GM21528 (cell line): Measurements from ENCODE around the gene OR51F1.
"Not testable (repeated sequence)": the region's sequence is repeated elsewhere in the genome, so short reads cannot be mapped to it uniquely, and the experiment has no call there.

Experiments
- ATAC-seq: cut with Tn5 transposase; IDR thresholded peaks from one replicate; pipeline ENCODE4 v1.9.1; 2021; ENCODE audit warnings: mild to moderate bottlenecking, moderate library complexity; ENCODE audit not compliant: unreplicated experiment, low FRiP score

Gene OR51F1

DNA sequence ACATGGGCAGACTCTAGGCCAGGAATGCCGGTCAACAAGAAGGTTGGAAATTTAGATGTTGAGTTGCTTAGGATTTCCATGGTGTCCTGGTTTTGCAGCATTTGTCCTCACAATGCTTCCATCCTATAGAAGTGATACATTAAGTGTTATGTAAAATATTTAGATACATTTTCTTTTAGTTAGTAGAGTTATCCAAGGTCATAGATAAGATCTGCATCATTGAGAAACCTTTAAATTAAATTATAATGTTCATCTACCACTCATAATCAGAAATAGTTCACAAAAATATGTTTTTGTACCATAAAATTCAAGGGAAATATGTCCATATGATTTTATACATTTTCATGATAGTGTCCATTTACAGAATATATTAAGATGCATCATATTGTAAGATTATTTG lies at the start of gene OR51F1:
OR51F1 (minus strand) TSS at position 101 of the 400 bp plus-strand sequence; CDS start at position 101, 0 bp downstream.
- ATAC-seq: no peak

- no peak for ATAC-seq
These were observed 39.5 kb upstream of the OR51F1 start for GRCh38 chr11:4809246-4809645.

- ATAC-seq: no peak
These were observed 38.7 kb upstream of the OR51F1 start for GRCh38 chr11:4808476-4808875.

GRCh38 chr11:4804280-4804679 lies 34.5 kb upstream of the OR51F1 start, which contains the start of gene OR52R1:
TSS of gene OR52R1 (minus strand) at chr11:4804380. CDS start at chr11:4804380, 0 bp downstream.
- no peak for ATAC-seq

- not testable (repeated sequence) for ATAC-seq
These were observed 31.6 kb upstream of the OR51F1 start for GRCh38 chr11:4801316-4801715.

- no peak for ATAC-seq
These were observed 28.9 kb upstream of the OR51F1 start for GRCh38 chr11:4798427-4799183.

- ATAC-seq: no peak
These were observed 27.5 kb upstream of the OR51F1 start for GRCh38 chr11:4797206-4797605.

DNA sequence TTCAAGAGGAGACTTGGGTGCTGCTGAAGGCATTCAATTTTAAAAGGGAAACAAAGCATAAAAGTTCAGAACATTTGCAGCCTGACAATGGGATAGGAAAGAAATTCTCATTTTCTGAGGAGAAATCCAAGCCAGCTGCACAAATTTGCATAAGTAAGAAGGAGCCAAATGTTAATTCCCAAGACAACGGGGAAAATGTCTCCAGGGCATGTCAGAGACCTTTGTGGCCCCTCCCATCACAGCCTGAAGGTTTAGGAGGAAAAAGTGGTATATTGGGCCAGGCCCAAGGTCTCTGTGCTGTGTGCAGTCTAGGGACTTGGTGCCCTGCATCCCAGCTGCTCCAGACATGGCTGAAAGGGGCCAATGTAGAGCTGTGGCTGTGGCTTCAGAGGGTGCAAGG lies 12.7 kb upstream of the OR51F1 start:
- ATAC-seq: no peak

DNA sequence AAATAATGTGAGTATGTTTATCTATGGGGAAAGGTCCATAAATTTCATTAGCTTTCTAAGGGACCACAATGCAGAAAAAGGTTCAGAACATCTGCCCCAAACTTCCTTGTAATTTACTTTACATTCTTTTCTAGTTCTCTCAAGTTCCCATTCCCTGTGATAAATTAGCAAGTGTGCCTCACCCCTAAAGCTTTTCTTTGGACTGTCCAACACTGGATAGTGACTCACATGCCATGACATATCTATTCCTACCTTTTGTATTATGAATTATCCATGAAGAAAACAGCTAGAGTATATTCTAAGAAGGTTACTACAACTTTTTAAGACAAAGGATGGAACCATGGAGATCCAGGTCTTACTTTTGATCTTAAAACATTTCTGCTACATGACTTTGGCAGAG lies 1.6 kb downstream of the OR51F1 start:
- ATAC-seq: no peak

- no peak for ATAC-seq
These were observed 3.2 kb downstream of the OR51F1 start for GRCh38 chr11:4766420-4767043.

DNA sequence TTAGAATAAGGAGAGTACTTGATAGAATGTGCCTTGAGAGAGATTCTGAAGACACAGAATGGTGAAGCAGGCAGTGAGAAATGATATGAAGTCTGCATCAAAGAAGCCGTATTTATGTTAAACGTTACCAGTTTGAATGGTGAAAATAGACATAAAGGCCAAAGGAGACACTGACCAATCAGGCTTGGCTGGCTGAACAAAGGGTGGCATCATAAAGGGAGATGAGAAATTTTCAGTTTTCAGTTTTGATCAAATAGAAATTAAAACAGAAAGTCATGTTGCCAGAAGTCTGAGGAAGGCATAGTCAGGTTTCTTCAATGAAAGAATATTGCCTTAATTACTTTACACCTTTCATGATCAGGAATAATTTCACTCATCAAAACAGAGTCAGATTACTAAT lies 6.6 kb downstream of the OR51F1 start:
- no peak for ATAC-seq

DNA sequence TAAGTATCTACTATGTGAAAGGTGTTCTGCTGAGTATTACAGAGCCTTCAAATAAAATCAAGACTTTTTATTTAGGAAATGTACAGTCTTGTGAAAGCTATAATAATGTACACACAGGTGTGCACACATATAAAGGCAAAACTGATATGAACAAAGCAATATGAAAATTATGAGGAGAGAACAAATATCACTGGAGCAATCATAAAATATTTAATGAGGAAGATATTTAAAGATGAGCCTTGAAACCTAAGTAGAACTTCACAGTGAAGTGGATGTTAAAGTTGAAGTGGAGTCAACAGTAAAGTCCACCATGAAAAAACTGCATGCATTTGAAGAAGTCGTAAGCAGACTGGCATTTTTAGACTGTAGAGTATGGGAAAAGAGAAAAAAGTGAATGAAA lies 18.5 kb downstream of the OR51F1 start:
- ATAC-seq: no peak

DNA sequence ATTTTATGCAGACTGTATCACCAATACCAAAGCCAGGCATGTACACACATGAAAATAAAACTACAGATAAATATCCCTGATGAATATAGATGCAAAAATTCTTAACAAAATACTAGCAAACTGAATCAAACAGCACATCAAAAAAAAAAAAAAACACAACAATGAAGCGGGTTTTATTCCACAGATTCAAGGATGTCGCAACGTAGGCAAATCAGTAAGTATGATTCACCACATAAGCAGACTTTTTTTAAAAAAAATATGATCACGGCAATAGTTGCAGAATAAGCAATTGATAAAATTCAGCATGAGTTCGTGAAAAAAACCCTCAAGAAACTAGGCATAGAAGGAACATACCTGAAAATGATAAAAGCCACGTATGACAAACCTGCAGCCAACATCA lies 21.3 kb downstream of the OR51F1 start:
- no peak for ATAC-seq

GRCh38 chr11:4740735-4741134 lies 29.0 kb downstream of the OR51F1 start:
- ATAC-seq: no peak

GRCh38 chr11:4727171-4727570 lies 42.6 kb downstream of the OR51F1 start:
- ATAC-seq: no peak

DNA sequence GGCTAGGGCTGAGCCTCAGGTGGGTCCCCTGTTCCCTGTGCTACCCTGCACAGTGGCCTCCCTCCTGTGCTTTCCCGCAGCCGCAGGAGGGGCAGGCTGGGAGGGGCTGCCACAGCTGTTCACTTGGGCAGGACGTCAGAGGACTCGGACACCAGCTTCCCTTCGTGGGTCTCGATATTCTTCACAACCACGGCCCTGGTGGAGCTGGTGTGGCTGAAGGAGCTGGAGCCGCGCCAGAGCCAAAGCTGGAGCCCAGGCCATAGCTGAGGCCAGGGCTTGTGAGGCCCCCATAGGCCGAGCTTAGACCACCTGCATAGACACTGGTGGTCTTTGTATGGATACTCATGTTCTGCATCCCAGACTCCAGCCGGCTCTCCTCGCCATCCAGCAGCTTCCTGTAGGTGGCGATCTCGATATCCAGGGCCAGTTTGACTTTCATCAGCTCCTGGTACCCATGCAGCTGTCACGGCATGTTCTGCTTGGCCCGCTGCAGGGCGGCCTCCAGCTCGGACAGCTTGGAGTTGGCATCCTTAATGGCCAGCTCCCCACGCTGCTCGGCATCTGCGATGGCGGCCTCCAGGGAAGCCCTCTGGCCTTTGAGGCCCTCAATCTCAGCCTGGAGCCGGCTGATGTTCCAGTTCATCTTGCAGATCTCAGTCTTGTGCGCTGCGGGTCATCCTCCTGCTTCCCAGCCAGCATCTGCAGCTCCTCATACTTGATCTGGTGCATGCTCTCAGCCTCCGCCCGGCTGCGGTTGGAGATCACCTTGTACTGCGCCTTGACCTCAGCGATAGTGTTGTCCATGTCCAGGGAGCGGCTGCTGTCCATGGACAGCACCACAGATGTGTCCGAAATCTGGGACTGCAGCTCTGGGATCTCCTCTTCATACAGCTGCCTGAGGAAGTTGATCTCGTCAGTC lies 46.9 kb downstream of the OR51F1 start:
- ATAC-seq: not testable (repeated sequence)
